Transverse colon (tissue), 4 donors: ENCODE data around the gene STRBP.

Experiments used
- CTCF ChIP-seq, 5 experiments: fragments of 200-600 bp in 3 of 5; fragments of 450-650 bp in 2 of 5; sonication (generic) in 3 of 5; IDR thresholded peaks; 1 replicate in 2 of 5; 2 replicates in 3 of 5; pipeline ENCODE4 v1.5.1; 2016 to 2017; ENCODE audit warnings: antibody characterized with exemption in 5 of 5, inconsistent platforms in 3 of 5, mild to moderate bottlenecking in 2 of 5, moderate library complexity in 1 of 5
- POLR2AphosphoS5 ChIP-seq, 3 donors: sonication (generic); formaldehyde crosslinking; IDR thresholded peaks; one replicate each; pipeline ENCODE4 v1.6.1; 2016; ENCODE audit warnings: antibody characterized with exemption in 3 of 3

- TF ChIP-seq CTCF (IDR thresholded peaks at IDR 0.05) = no peak
- TF ChIP-seq POLR2AphosphoS5 (IDR thresholded peaks at IDR 0.05) = no peak
These were observed 136.4 kb downstream of the STRBP start for GRCh38 chr9:123131993-123132392.
